HG03571 (cell line): ENCODE measurements around the gene MEGF10.

ENCODE experiments used
- ATAC-seq: cut with Tn5 transposase; IDR thresholded peaks from one replicate; pipeline ENCODE4 v1.9.1; 2021; ENCODE audit not compliant: unreplicated experiment

Gene MEGF10

DNA sequence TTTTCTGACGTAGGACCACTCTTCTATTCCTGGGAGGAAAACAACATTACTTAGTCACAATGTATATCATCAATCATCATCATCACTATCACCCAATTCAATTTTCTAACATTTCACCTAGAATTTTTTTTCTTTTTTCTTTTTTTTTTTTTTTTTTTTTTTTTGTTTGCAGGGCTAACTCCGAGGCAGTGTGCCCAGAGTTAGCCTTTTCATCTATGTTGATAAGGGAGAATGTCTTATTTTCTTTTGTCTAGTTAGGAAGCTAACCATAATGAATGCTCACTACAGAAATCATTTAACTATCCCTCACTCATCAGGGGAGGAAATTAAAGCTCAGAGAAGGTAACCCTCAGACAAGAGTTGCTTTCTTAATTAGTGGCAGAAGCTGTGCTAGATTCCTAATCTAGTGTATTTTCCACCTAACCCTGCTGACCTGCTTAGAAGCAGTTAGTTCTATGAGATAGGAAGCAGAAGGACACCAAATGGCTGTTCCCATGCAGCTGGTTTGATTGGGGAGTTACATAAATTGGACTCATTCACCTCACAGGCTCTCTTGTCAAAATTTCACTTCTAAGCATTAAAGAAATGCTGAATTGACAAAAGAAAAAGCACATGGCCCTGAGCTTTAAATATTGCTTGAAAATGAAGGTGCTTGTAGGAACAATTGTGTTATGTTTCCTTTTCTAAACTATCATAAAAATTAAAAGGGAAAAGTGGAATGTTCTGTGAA is 218.2 kb downstream of the MEGF10 start:
- no peak for ATAC-seq
